GM21381 (cell line): ENCODE results near the gene CTIF.

Source experiments
- ATAC-seq: cut with Tn5 transposase; IDR thresholded peaks from one replicate; pipeline ENCODE4 v1.9.1; 2021; ENCODE audit warnings: mild to moderate bottlenecking, moderate library complexity; ENCODE audit not compliant: unreplicated experiment

The CTIF gene

DNA sequence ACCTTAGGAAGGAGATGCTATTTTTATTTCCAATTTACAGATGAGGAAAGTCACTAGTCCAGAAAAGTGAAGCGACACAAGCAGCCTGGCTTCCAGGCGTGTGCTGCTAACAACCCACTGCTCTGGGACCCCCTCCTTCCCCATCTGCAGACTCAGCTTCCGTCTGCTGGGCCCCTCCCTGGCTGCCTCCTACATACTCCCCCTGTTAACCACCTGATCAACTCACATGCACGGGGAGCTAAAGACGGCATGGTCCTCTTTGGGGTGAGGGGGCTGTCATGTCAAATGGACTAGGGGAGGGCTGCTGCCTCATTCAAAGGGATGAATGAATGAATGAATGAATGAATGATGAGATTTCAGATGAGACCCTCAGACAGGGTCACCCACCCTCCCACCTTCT lies 184.2 kb downstream of the CTIF start:
- ATAC-seq: no peak

- ATAC-seq: no peak
Observed at GRCh38 chr18:48723837-48724236, 185.0 kb downstream of the CTIF start.

- ATAC-seq: no peak
Observed at GRCh38 chr18:48724442-48724841, 185.6 kb downstream of the CTIF start.

DNA sequence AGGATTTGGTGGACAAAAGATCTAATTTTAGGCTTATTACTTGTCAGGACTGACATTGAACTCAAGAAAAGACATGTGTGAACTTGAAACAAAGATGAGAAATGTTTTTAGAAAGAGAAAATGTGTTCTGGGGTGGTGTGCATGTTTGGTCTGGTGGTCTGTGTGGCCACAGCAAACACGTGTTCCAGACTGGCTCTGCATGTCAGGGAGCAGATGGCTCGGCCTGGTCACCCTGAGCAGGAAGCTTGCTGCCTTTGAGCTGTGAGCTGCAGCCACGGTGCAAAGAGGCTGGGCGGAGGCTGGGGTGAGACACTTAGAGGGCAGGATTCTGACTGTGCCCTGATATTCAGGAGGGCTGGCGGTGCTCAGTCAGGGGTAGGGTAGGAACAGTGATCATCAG lies 186.1 kb downstream of the CTIF start:
- ATAC-seq: no peak

DNA sequence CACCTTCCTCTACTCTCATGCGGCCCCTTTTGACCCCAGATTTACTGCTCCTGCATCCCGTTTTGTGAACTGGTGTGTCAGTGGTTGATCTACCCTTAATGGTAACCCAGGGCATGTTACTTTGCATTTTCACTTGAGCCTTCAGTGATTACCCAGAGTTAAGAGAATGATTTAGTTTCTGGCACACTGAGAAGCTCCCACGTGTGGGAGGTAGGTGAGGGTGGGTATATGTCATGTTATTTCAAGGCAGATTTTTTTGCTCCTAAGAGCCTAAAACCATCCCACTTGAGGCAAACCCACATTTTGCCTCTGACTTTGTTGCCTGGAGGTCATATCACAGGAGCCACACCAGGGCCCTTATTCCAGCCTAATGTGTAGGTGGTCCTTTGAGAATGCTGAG lies 186.7 kb downstream of the CTIF start:
- no peak for ATAC-seq

- ATAC-seq: no peak
Observed at GRCh38 chr18:48727681-48728080, 188.8 kb downstream of the CTIF start.

DNA sequence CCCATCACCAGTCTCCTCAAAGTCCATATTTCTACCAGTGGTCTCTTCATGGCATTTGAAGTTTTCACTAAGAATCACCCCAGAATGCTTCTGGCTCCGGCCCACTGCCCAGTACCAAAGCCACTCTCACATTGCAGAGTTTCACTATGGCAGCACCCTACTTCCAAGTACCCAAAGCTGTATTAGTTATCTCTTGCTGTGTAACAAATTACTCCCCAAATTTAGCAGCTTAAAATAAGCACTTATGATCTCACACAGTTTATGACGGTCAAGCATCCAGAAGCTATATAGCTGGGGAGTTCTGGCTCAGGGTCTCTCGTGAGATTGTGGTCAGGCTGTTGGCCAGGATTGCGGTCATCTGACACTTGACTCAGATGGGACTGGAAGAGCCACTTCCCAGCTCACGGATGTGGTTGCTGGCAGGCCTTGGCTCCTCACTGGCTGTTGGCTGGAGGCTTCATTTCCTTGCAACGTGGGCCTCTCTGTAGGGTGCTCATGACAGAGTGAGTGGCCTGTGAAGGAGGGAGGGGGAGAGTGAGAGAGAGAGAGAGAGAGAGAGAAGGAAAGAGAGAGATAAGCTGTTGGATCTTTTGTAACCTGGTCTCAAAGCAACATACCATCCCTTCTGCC lies 189.5 kb downstream of the CTIF start:
- ATAC-seq: no peak

DNA sequence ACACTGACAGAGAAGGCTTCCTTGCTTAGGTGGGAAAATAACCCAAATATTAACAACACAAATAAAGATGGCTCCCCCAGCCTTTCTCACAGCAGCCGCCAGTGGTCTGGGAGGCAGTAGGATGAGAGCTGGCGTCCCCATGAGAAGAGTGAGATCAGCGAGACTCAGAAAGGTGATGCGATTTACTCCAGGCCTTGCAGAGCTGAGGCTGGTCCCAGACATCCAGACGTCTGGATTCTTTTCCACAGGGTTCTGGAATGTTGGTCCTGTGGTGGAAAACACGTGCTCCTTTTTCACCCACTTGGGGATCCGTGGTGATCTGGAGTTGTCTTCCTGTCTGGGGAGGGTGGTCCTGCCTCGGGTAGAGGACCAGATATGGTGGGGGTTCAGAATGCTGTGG lies 190.6 kb downstream of the CTIF start:
- no peak for ATAC-seq

DNA sequence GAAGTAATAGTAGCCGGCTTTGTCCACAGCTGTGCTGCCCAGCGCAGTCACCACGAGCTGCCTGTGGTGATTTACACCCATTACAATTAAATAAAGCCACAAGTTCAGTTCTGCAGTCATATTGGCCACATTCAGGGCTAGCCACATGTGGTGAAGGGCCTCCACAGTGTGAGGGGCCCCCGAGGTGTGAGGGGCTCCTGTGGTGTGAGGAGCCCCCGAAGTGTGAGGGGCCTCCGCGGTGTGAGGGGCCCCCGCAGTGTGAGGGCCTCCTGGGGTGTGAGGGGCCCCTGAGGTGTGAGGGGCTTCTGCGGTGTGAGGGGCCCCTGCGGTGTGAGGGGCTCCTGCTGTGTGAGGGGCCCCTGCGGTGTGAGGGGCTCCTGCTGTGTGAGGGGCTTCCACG lies 191.2 kb downstream of the CTIF start:
- ATAC-seq: no peak

GRCh38 chr18:48732767-48733424 lies 194.1 kb downstream of the CTIF start:
- no peak for ATAC-seq

- no peak for ATAC-seq
Observed at GRCh38 chr18:48733643-48734253, 194.9 kb downstream of the CTIF start.

DNA sequence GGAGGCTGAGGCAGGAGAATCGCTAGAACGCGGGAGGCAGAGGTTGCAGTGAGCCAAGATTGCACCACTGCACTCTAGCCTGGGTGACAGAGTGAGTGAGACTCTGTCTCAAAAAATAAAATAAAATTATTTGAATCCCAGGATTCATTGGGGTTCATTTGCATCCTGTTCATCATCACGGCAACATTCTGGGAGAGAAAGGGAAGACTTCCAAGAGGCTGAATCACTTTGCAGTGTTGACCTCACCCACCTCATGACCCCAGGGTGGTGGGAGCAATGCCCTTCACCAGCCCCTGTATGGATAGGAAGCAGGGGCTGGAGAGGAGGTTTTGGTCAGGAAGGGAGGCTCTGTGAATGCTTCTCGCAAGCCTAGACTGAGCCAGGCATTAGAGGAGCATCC lies 195.6 kb downstream of the CTIF start:
- no peak for ATAC-seq

- no peak for ATAC-seq
Observed at GRCh38 chr18:48735080-48735676, 196.3 kb downstream of the CTIF start.

DNA sequence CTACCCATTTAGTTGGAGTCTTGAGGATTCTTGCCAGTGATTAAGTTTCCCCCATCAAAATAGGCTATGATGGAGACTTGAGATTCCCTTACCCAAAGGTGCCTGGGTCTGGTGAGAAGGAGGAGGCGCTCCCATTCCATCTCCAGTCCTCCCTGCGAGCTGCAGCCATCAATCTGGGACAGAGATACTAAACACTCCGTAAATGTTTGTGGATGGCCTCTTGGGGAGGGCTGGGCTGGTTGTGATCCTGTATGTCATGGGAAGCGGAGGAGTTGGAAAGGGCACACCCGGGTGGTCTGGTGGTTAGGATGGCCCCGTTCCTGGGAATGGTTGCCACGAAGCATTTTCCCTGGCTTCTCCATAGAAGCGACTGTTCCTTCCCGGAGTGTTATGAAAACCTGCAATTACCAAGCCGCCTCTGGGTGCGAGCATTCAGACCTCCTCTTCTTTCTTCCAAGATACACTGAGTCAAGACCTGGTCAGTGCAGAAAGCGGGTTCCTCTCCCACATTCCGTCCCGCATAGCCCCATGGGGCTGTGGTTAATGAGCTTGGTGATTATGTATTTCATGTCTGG lies 196.9 kb downstream of the CTIF start:
- no peak for ATAC-seq

- no peak for ATAC-seq
Observed at GRCh38 chr18:48736321-48737260, 197.8 kb downstream of the CTIF start.

DNA sequence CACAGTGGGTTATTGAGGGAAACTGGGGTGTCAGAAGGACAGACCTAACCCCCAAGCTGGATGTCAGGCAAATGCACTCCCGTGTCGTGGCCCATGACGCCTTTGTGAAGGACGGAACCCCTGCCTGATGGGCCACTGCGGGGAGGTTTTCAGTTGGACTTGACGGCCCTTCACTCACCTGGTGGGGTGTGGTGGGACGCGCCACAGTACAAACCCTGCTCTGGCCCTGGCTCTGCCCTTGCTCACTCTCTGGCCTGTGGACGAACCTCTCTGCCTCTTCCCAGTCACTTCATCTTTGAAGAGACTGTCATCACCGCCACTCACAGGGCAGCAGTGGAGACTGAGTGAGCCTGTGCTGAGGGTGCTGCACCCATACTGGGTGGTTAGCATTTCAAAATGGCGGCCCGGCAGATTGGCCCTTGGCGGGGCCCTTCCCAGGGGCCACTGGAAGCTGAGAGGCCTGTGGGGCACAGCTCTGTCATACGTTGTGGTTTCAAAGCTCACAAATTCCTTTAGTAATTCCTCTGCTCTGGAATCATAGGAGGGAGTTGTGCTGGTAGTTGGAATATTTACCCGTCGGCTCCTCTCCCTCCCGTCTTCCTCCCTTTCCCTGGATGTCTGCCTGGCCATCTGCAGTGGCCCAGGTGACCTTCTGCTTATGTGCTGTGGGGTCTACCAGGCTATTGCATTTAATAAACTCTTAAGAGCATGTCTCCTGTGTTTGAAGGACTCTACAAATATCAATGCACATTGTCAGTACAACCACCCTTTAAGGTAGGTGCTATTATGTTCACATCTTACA lies 200.6 kb downstream of the CTIF start:
- no peak for ATAC-seq

DNA sequence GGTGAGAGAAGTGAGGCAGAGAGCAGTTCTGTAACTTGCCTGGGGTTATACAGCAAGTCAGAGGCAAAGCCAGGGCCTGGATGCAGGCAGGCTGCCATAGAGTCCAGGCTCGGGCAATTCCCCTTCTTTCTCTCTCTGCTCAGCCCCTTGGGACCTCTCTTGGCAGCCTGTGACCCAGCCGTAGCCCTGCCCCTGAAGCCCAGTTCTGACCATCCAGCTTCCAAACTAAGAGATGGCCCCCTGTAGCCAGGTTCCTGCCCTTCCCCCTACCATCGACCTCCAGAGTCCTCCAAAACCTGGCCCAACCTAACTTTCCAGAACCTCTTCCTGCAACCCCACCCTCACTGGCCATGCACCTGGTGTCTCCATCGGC lies 201.2 kb downstream of the CTIF start:
- ATAC-seq: no peak

DNA sequence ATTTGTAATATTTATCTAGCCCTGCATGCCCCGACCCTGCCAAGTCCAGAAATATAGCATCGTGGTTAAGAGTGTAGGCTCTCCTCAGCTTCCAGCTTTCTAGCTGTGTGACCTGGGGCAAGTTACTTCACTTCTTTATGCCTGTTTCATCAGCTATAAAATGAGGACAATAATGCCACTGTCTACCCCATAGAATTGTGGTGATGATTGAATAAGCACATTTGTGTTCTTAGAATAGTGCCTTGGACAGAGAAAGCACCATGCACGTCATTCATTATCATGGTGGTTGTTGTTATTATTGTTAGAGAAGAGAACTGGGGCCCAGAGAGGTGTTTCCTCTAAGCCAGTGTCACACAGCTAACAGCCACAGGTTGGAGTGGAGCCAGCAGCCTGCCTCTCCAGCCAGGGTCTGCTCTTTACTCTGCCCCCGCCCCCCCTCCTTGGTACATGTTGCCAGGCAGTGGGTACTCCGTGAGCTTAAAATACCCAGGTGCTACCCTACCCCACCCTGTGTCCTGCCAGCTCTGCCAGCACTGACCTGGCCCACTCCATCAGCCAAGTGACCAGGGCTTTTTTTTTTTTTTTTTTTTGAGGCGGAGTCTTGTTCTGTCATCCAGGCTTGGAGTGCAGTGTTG lies 202.1 kb downstream of the CTIF start:
- ATAC-seq: no peak

DNA sequence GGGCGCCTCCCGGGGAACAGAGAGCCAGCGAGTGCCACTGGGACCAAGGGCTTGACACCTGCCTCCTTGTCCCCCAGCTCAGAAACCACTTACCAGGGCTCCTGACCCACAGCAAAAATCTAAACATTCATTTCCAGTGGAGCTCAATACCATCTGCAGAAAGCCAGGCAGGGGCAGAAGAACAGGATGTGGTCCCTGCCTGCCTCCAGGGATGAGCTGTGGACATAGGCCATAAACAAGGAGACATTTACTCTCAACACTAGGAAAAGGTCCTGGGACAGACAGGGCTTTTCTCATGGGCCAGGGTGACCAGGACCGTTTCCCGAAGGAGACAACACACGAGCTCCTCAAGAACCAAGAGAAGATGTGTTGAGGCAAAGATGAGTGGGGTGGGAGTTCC lies 203.0 kb downstream of the CTIF start:
- ATAC-seq: no peak
